HS-5 (cell line): ENCODE results near the gene HOGA1.
A peak's percentile ranks its signal among the peaks of the same experiment; 100 is the strongest.
"Not testable (repeated sequence)": the region's sequence is repeated elsewhere in the genome, so short reads cannot be mapped to it uniquely, and the experiment has no call there.

ENCODE experiments used
- DNase-seq: peaks from one replicate; pipeline ENCODE4 v3.0.0-alpha.2; 2012; ENCODE audit warnings: low read depth

HOGA1 gene

DNA sequence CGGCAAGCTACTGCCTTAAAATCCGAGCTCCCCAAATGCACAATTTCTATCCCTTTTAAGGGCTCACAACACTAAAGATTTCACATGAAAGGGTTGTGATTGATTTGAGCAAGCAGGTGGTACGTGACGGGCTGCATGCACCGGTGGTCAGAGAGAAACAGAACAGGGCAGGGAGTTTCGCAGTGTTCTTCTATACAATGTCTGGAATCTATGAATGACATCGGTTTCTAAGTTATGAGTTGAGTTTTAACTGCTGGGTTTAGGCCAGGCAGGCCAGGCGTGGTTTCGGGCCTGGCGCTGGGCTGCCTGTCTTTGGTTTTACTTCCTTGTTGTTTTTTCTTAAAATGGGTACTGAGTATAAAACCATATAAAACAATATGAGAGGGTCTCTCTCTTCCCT is 28.6 kb upstream of the HOGA1 start:
- DNase-seq = not testable (repeated sequence)

DNA sequence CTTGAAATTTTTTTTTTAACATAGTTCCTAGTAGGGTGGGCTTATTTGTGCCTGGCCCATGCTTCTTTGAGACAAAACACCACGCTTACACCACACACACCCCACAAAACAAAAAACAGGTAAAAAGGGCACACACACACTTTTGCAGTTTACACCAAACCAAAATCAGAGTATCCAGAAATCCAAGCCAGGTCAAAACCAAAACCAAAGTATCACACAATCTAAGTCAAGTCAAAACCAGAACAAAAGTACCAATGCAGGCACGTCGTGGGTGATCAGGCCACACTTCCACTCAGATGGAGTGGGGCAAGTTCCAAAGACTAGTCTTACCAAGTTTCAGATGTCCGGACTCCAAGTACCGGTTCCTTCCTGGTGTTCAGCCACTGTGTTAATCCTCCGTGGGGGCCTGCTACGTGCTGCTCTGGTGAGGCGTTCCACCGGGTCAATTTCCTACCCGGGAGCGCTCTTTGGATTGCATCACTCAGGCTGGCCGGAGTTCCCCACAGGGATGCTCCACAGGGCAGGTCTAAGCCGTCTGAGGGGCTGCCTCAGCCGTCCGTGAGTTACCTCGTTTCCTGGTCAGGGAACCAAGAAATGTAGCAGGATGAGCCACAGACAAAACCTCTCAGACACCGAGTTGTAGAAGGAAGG is 23.3 kb upstream of the HOGA1 start:
- DNase-seq = not testable (repeated sequence)

DNA sequence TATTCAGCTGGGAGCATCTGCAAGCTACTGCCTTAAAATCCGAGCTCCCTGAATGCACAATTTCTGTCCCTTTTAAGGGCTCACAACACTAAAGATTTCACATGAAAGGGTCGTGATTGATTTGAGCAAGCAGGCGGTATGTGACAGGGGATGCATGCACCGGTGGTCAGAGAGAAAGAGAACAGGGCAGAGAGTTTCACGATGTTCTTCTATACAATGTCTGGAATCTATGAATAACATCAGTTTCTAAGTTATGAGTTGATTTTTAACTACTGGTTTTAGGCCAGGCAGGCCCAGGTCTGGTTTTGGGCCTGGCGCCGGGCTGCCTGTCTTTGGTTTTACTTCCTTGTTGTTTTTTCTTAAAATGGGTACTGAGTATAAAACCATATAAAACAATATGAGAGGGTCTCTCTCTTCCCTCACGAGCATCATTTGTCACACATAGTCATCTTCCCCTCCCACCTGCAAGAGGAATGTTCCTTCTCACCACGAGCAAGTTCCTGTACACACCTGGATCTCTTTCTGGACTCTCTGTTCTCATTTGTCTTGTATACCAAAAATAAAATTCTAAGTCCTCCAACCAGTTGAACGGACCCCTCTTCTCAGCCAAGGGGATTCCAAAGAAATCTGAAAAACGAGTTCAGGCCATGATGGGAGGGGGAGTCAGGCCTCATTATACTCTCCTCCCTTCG is 22.7 kb upstream of the HOGA1 start:
- DNase-seq = not testable (repeated sequence)

DNA sequence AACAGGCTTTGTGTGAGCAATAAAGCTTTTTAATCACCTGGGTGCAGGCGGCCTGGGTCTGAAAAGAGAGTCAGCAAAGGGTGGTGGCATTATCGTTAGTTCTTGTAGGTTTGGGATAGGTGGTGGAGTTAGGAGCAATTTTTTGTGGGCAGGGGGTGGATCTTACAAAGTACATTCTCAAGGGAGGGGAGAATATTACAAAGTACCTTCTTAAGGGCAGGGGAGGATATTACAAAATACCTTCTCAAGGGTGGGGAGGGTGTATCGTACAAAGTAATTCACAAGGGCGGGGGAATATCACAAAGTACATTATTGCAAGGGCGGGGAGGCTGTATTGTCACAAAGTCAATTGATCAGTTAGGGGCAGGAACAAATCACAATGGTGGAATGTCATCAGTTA is 21.9 kb upstream of the HOGA1 start:
- DNase-seq = not testable (repeated sequence)

DNA sequence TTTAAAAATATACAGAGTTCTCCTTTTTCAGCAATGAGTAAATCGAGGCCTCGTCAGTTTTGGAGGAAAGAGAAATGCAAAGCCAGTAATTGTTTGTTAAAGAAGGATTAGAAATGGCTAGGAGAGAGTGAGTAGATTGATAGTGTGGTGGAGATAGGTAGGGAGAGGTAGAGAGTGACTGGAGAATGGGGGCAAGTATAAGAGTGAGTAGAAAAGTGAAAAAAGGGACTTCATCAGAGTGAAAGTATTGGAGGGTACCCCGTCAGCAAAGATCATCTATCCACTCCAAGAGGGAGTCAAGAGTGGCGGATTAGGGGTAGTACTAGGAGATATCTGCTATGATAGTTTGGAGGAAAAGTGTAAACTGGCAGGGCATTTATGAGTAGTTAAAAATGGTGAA is 20.9 kb upstream of the HOGA1 start:
- DNase-seq = no peak

DNA sequence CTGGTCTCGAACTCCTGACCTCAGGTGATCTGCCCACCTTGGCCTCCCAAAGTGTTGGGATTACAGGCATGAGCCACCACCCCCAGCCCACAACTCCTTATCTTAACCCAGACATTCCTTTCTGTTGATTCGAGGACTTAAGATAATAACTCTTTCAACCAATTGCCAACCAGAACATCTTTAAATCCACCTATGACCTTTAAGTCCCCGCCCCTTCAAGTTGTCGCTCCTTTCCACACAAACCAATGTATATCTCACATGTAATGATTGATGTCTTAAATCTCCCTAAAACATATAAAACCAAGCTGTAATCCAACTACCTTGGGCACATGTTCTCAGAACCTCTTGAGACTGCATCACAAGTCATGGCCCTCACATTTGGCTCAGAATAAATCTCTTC is 19.4 kb upstream of the HOGA1 start:
- DNase-seq = no peak

DNA sequence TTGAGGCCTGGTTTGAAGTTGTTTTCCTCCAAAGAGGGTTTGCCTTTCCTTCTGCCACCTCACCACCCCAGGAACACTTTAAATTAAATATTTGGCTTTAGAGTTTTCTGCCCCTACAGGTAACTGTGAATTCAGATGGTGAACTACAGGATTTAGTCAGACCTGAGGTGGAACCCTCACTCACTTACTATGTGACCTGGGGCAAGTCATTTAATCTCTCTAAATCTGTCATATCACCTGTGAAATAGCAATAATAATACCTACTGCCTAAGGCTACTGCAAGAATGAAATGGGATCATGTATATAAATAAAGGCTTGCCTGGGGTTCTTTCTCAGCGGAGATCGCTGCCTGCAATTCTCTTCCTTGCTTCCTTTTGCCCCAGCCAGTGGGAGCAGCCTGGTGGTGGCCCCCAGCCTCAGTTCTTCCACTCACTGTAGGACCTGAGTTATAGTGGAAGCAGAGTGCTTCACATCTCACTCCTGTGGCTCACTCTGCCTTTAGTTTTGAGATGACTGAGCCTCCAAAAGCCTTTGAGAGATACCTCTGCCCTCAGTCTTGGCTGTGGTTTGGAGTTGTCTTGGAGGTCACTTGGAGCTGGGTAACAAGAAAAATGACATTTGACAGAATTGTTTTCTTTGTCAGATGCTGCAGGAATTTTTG is 17.7 kb upstream of the HOGA1 start:
- no peak for DNase-seq

DNA sequence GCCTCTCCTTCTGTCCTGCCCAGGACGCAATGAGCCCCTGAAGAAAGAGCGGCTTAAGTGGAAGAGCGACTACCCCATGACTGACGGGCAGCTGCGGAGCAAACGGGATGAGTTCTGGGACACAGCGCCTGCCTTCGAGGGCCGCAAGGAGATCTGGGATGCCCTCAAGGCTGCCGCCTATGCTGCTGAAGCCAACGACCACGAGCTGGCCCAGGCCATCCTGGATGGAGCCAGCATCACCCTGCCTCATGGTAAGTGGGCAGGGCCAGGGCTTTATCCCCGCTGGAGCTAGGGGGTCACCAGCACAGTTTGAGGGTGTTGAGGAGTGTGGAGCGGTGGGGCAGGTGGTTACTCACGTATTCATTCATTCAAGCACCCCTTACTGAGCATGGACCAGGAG is 16.3 kb upstream of the HOGA1 start:
- DNase-seq = no peak

DNA sequence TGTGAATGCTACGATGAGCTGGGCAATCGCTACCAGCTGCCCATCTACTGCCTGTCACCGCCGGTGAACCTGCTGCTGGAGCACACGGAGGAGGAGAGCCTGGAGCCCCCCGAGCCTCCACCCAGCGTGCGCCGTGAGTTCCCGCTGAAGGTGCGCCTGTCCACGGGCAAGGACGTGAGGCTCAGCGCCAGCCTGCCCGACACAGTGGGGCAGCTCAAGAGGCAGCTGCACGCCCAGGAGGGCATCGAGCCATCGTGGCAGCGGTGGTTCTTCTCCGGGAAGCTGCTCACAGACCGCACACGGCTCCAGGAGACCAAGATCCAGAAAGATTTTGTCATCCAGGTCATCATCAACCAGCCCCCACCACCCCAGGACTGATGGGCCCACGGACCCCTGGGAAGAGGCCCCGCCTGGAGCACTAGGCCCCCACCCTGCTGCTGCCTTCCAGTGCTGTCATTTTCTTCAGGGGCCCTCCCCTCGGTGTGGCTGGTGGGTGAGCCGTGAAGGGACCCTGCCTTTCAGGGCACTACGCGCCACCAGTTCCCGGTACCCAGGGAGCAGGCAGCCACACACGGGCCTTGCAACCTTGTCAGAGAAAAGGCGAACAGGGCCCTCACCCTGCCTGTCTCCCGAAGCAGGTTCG is 13.9 kb upstream of the HOGA1 start:
- DNase-seq = no peak

DNA sequence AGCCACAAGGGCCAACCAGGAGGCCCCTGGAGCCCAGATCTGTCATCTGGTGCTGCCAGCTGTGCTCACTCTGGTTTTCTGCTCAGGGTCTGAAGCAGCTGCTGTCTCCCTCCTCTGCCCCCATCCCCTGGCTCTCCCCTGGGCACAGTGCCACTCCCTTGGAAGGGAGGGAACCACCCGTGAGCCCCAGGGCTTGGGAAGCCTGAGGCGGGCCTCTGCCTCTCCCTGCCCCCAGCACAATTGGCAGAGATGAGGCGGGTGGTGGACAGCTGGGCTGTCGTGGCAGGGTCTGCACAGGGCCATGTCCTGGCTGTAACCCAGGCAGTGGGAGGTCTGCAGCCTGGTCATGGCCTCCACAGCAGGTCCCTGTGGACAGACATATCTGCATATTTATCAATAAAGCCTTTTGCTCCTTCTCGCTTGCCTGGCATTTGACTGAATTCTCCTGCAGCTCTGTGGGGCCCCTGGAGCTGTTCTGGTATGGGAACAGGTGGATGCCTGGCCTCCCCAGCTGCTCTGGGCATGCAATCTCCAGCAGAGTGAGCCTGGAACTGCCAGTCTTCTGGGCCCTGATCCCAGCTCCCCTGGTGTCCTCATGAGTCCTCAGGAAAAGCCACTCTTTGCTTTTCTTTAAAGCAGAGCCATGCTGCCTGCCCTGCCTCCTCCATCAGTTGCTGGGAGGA is 13.3 kb upstream of the HOGA1 start:
- DNase-seq = no peak

DNA sequence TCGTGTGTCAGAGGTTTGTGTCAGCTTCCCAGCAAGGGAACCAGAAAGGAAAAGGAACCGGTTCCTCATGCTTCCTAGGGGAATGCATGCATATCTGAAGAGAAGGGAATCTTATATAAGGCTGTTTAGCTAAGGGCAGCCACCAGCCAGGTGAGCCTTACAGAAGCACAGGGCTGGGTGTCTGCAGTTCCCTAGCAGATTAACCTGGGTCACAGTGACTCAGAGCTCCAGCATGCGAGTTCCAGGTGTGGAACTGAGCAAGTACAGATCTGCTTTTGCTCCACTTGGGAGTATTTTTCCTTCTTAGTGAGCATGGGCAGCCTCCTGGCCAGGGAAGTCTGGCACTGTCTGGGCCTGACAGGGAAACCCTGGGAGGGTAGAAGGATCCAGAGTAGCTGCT is 12.6 kb upstream of the HOGA1 start:
- no peak for DNase-seq

DNA sequence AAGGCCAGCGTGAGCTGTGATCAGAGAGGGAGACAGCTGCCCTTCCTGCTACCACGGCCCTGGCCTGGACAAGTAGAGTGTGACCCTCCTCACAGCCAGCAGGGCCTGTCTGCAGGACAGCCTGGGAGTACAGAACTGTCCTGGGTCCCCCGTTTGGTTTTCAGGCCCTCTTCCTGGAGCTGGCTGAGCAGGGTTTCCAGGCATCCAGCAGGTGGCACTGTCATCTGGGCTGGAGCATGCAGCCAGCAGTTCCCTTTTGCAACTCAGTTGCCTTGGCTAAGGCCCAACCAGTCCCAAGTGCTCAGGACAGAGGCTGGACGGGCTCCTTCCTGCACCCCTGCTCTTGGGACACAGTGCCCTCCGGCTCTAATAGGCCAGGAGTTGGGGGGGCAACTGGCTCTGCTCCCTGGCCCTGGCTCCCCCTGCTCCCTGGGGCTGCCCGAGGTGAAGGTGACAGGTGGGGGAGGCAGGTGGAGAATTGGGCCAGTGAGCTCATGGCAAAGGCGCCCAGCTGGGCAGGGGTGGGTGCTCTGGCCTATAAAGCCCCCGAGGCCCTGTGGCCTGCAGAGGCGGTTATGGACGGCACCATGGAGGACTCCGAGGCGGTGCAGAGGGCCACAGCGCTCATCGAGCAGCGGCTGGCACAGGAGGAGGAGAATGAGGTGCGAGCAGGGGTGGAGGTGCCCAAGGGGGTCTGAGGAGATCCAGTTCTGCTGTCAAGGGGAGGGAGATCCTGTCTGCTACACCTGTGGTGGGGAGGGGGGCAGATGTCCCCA is 11.8 kb upstream of the HOGA1 start, which contains the start of gene ANKRD2:
Gene ANKRD2 (plus strand): TSS at position 566 of the 776 bp plus-strand sequence. CDS start 10 bp downstream, at position 576.
- no peak for DNase-seq

DNA sequence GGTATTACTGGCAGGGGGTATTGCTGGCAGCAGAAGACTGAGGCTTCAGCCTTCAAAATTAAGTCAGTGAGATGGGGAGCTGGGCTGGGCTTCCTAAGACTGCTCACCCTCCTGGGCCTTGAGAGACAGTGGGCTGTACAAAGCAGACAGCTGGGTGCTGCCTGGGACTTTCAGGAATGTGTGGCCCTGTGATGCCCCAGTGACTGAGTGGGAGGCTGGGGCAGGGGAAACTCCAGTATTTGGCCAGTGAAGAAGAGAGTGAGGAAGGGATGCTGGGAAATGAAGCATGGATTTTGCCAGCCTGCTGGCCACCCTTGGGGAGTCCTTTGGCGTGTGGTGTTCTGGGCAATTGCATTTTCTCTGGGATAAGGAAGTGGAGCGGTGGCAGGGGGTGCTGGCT is 11.2 kb upstream of the HOGA1 start:
- no peak for DNase-seq

DNA sequence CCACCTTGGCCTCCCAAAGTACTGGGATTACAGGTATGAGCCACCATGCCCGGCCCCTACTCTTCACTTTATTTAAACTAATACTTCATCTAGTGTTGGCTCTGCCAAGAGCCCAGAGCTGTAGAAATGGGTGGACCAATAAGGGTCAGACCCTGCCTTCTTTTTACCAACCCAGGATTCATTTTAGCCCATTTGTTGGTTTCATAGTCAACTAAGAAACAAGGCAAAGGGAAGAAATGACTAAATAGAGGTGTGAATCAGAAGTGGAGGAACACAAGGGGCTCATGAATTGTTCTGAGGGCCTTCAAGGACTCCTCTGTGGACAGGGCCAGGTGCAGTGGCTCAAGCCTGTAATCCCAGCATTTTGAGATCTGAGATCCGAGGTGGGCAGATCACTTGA is 10.5 kb upstream of the HOGA1 start:
- DNase-seq = no peak

DNA sequence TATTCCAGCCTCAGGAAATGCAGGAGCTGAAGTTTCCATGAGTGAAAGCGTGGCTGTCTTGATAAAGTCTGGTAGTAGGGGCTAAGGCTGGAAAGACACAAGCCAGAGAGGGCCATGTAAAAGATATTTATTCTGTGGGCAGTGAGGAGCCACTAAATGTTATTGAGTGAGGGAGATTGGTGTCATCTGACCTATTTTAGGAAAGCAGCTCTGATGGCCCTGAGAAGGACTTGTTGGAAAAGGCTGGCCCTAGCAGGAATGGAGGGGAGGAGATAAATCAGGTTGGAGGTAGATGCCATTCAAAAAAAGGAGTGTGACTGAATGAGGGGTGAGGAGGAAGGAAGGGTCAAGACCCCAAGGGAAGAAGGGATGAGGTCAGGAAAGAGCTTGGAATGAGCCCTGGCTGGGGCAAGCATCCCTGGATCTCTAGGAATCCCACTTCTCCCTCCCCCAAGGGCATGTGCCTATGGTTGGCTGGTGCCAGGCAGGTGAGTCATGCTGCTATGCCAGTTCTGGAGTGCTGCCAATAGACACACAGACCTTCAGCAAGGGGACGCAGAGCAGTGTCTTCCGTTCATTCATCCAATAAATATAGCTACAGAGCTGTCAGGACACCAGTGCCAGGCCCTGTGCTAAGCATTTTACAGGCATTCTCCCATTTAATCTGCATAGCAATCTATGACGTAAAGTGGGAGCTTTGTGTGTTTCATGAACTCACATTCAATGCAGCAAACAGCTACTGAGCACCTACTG is 9.6 kb upstream of the HOGA1 start:
- DNase-seq = peak; percentile 75

DNA sequence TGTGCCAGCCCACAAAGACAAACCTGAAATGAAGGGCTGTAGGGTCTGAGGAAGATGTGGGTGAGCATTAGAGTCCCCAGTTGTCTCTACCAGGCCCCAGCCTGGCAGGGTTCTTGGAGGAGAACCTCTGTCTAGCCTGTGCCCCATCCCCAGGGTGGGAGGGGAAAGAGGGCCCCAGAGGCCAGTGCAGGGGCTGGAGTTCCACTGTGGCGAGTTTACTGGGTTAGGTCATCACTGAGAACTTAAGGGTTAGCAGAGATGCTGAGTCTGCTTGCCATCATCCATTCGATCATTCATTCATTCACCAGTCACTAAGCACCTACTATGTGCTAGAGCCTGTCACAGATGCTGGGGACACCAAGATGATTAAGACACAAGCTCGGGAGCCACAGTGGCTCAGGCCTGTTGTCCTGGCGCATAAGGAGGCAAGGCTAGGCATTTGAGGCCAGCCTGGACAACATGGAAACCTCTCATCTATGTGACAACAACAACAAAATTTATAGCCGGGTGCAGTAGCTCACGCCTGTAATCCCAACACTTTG is 9.0 kb upstream of the HOGA1 start:
- no peak for DNase-seq

DNA sequence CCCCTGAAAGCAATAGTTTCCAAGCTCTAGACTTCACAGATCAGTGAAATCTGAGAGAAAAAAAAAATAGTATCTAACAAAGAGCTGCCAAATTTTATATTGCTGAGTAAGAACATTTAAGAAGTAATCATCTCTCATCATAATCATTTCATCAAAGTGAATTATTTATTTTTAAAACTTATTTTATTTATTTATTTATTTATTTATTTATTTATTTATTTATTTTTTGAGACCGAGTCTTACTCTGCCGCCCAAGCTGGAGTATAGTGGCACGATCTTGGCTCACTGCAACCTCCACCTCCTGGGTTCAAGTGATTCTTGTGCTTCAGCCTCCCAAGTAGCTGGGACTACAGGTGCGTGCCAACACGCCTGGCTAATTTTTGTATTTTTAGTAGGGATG is 7.7 kb upstream of the HOGA1 start:
- not testable (repeated sequence) for DNase-seq

DNA sequence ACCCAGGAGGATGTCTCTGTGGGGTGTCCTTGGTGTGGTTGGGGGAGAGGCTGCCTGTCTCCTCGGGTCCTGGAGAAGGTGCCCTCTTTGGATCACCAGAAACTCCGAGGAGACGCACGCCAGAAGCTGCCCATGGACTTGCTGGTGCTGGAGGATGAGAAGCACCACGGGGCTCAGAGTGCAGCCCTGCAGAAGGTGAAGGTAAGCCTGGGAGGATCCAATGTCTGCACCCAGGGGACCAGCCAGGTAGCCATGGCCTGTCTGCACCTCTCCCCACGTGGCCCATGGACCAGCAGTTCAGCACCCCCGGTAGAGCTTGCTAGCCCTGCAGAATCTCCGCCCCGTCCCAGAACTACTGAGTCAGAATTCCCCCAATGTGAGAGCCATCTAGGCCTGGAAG is 6.5 kb upstream of the HOGA1 start:
- DNase-seq = no peak

DNA sequence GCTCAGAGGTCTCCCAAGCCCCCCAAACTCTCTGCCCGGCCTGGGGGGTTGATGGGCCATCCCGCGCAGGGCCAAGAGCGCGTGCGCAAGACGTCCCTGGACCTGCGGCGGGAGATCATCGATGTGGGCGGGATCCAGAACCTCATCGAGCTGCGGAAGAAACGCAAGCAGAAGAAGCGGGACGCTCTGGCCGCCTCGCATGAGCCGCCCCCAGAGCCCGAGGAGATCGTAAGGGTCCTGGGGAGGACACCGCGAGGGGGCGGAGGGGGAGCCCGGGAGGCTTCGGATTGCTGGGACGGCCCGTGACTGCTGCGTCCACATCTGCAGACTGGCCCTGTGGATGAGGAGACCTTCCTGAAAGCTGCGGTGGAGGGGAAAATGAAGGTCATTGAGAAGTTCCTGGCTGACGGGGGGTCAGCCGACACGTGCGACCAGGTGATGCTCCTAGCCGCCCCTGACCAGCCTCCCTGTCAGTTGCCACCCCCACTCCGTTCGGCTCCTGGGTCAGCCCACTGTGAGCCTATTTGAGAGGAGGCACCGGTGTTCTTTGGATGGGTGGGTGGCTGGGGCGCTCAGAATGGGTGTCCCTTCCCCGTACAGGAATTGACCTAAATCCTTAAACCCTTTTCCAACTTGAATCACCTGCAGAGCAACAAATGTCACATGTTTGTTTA is 5.9 kb upstream of the HOGA1 start:
- no peak for DNase-seq
